Mammary epithelial cell (primary cell): Measurements from ENCODE around the gene TMEM247.

Experiments
- CTCF ChIP-seq, 2 donors: IDR thresholded peaks in 1 of 2; conservative IDR thresholded peaks in 1 of 2; 2 replicates each; pipeline ENCODE4 v1.5.1; 2011 to 2012; ENCODE audit warnings: inconsistent platforms in 2 of 2, low read length in 2 of 2, mild to moderate bottlenecking in 2 of 2, control low read depth in 1 of 2, low read depth in 1 of 2; ENCODE audit not compliant: insufficient read depth in 1 of 2; ENCODE audit errors: extremely low read depth in 1 of 2
- EZH2 ChIP-seq: IDR thresholded peaks from 2 replicates; pipeline ENCODE4 v1.6.1; 2012; ENCODE audit warnings: low read length, inconsistent platforms, borderline replicate concordance

- TF ChIP-seq CTCF (conservative IDR thresholded peaks at IDR 0.05 in 1 of 2, IDR thresholded peaks at IDR 0.05 in 1 of 2; ENCODE audit: extremely low read depth in 1 of 2, insufficient read depth in 1 of 2, low read depth in 1 of 2, low read length in 2 of 2) (no peak), EZH2 (no peak)
Observed at GRCh38 chr2:46512185-46512584, 32.8 kb downstream of the TMEM247 start.
